Activated CD4-positive, alpha-beta T cell treated with anti-CD3 and anti-CD28 coated beads for 36 hours (primary cell): Measurements from ENCODE around the gene LRP8. TPM values are rescaled to one million over a fixed set of nuclear protein-coding genes. Genes with fewer than 3 reads are reported as not detected.

Source experiments
- ATAC-seq: fragments of 200-7000 bp; cut with Tn5 transposase; one replicate; pipeline ENCODE4 v1.10.0; 2021; ENCODE audit warnings: mild to moderate bottlenecking, moderate library complexity
- CTCF ChIA-PET: fragments of 350-600 bp; sonication (Branson Sonifier 250); formaldehyde crosslinking; loops from one replicate; lab custom pipeline; 2021; ENCODE audit warnings: antibody characterized with exemption; lab: Charles Lee
- POLR2A ChIA-PET: fragments of 350-600 bp; sonication (Branson Sonifier 250); formaldehyde crosslinking; loops from one replicate; lab custom pipeline; 2021; ENCODE audit warnings: antibody characterized with exemption, inconsistent platforms; lab: Charles Lee
- DNase-seq: peaks from one replicate; pipeline ENCODE4 v3.0.0-alpha.2; 2020
- H3K27ac Mint-ChIP-seq: one replicate; pipeline ENCODE4 v1.8.0; 2021; ENCODE audit warnings: mixed read lengths
- H3K27me3 Mint-ChIP-seq: one replicate; pipeline ENCODE4 v1.8.0; 2021; ENCODE audit warnings: mixed read lengths
- H3K36me3 Mint-ChIP-seq: one replicate; pipeline ENCODE4 v1.8.0; 2021; ENCODE audit warnings: low read depth, mixed read lengths
- H3K4me1 Mint-ChIP-seq: one replicate; pipeline ENCODE4 v1.8.0; 2021; ENCODE audit warnings: mixed read lengths
- H3K4me3 Mint-ChIP-seq: one replicate; pipeline ENCODE4 v1.8.0; 2021; ENCODE audit warnings: mild to moderate bottlenecking, moderate library complexity, mixed read lengths
- H3K9me3 Mint-ChIP-seq: one replicate; pipeline ENCODE4 v1.8.0; 2021; ENCODE audit warnings: low read depth, mixed read lengths
- intact Hi-C, 2 experiments: fragments of 100-400 bp; cut with DNase I in 1 of 2; cut with micrococcal nuclease in 1 of 2; formaldehyde crosslinking; loops; one replicate each; pipeline versions ENCODE4 v1.14.2 to v1.15.1; 2022 to 2024; cut with DNase I, micrococcal nuclease
- total RNA-seq, 2 experiments: library from RNA; stranded (reverse); gene quantifications; one replicate each; pipeline ENCODE4 v1.2.3, GENCODE V29; 2021

Gene LRP8
- total RNA-seq, 2 experiments from 2014 or later, result 40.6 to 46.5 TPM

DNA sequence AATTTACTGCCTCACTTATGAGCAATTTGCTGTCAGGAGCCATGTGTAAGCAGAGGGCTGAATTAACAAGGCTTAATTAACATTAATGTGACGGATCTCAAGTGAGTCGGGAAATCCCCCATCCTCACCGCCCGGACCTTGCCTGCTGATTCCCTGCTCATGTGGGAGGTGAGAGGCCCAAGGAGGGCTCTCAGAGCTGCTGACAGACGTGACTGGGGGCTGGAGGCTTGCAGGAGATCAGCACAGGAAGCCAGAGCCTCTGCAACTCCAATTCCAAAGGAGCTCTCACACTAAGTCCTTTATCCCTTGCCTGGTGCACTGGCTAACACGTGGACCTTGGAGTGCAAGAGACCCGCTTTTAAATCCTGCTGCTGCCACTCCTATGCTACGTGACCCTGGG, 19.4 kb downstream of the LRP8 start:
- ATAC-seq, result peak; percentile 6
- POLR2A ChIA-PET, result interaction anchor here (0.6 kb wide), 1 partner anchor 17 kb away, joined by 3 read pairs; no protein-coding TSS in a partner anchor
- CTCF ChIA-PET, result no interaction called here
- intact Hi-C loops, result no loop called here
- H3K4me3 Mint-ChIP-seq, result no peak overlapping the region
- H3K9me3 Mint-ChIP-seq, result no peaks in the 10 kb centered on the region
- H3K4me1 Mint-ChIP-seq, result peaks cover 7% of the 10 kb centered on the region
- peak; percentile 30 for DNase-seq
- no peak overlapping the region for H3K27ac Mint-ChIP-seq
- no peaks in the 10 kb centered on the region for H3K27me3 Mint-ChIP-seq
- H3K36me3 Mint-ChIP-seq, result peaks cover 8% of the 10 kb centered on the region

DNA sequence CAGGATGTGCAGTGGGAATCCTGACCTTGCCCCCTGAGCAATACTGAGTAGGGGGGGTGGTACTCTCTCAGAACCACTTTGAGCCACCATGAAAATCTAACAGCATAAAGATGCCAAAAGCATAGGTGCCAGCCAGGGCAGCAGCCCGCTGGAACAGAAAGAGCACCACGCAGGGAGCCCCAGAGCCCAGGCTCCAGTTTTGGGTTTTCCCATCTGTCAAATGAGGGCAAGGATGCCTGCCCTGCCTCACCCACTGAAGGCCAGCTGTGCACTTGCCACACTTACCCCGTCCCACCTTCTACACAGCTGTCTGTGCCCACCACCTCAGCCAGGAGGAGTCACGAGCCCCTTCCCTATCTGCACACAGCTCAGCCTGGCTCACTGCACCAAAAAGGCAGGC, 20.8 kb downstream of the LRP8 start:
- H3K9me3 Mint-ChIP-seq, result no peaks in the 10 kb centered on the region
- no peaks in the 10 kb centered on the region for H3K27me3 Mint-ChIP-seq
- peaks cover 7% of the 10 kb centered on the region for H3K4me1 Mint-ChIP-seq
- DNase-seq, result no peak
- ATAC-seq, result no peak
- CTCF ChIA-PET, result no interaction called here
- POLR2A ChIA-PET, result no interaction called here
- intact Hi-C loops, result no loop called here
- peaks cover 9% of the 10 kb centered on the region for H3K36me3 Mint-ChIP-seq
- H3K27ac Mint-ChIP-seq, result no peak overlapping the region
- no peak overlapping the region for H3K4me3 Mint-ChIP-seq

DNA sequence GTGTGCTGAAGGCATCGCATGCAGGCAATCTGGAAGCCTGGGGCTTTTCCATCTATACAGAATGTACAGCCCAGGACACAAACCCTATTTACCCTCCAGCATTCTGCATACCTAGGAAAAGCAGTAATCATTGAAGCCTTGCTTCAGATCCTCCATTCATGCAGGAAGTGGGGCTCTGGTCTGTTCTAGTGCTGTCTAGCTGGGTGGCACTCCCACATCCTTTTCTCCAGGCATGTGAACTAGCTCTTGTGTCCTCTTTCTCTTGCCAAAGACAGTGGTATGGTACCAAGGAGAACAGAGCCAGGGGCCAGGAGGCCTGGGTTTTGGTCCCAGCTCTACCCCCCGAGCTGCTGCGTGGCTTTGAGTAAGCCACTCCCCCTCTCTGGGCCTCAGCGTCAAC, 21.7 kb downstream of the LRP8 start:
- ChIA-PET POLR2A (interaction anchor here (0.6 kb wide), 1 partner anchor 32 kb away, joined by 3 read pairs; no protein-coding TSS in a partner anchor), CTCF (interaction anchor here (0.9 to 1.0 kb wide), 2 partner anchors 27 to 35 kb away, joined by 3 read pairs; no protein-coding TSS in a partner anchor)
- Mint-ChIP-seq H3K36me3 (peaks cover 9% of the 10 kb centered on the region), H3K27ac (no peak overlapping the region), H3K4me1 (peaks cover 7% of the 10 kb centered on the region), H3K9me3 (no peaks in the 10 kb centered on the region), H3K4me3 (no peak overlapping the region), H3K27me3 (no peaks in the 10 kb centered on the region)
- ATAC-seq (no peak), DNase-seq (no peak)
- intact Hi-C loops, result no loop called here

DNA sequence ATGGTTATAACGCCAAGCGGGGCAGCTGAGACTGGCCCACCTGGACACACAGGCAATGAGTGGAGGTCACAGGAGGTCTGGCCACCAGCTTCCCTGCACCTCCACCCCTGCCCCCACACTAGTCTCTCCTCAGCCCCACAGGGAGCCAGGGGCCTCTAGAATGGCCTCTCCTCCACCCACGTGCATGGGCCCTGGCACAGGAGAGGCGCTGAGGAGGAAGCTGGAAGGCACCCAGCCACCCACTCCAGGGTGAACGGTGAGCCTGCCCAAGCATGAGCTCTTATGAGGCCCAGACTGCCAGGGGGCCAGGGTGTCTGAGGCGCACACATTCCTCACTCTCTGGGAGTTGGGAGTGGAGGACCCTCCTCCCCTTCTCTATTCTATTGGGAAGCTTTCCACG, 22.2 kb downstream of the LRP8 start:
- Mint-ChIP-seq H3K4me1 (peaks cover 7% of the 10 kb centered on the region), H3K27me3 (no peaks in the 10 kb centered on the region), H3K4me3 (no peak overlapping the region), H3K9me3 (no peaks in the 10 kb centered on the region), H3K36me3 (peaks cover 9% of the 10 kb centered on the region), H3K27ac (no peak overlapping the region)
- ChIA-PET POLR2A (no interaction called here), CTCF (interaction anchor here (0.9 to 1.0 kb wide), 2 partner anchors 27 to 34 kb away, joined by 3 read pairs; no protein-coding TSS in a partner anchor)
- no peak for ATAC-seq
- intact Hi-C loops, result no loop called here
- no peak for DNase-seq

DNA sequence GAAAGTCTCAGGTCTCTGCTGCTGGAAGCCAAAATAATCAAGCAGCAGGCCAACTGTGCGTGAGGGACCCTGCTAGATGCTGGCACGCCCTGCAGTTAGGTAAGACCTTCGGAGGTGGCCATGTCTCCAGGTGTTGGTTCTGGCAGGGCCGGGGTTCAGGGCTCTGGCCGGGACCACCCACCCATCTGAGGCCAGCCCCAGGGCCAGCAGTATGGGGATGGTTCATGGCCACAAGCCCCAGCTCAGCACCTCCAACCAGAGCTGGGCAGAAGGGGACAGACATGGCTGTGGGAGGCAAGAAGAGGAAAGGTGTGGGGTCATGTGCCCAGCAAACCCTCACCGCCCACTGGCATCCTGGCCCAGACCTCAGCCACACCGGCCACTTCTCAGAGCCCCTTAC, 23.3 kb downstream of the LRP8 start:
- POLR2A ChIA-PET, result no interaction called here

DNA sequence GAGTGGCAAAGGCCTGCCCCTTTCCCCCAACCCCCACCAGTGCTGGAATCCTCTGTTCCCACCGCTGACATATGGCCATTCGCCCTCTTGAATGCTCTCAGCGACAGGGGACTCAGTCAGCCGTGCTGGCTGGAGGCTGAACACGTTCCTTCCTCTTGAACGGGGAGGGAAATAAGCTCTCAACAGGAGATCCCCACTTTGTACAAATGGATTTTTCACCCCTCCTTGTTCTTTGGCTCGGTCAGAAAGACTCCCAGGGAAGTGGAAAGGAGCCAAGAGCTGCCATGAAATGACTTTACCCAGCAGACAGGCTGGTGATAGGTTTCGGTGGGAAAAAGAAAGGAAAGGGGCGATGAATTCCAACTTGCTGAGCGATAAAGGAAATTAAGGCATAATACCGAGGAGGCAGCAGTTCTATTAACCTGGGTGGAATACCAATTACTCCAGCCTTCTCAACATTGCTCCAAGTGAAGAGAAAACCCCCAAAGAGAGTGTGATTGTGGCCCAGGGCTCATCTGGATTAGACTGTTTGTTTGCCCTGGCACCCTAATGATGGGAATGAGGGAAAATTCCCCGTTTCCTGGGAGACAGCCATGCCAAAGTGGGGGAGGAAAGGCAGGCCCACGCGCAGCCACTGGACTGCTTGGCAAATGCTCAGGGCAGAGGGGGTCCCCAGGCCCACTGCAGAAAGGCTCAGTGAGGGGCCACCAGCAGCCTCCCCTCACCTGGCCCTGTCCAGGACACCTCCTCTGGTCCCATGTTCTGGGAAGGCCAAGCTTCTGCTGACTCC, 23.9 kb downstream of the LRP8 start:
- no peaks in the 10 kb centered on the region for H3K9me3 Mint-ChIP-seq
- intact Hi-C loops, result no loop called here
- no peak overlapping the region for H3K27ac Mint-ChIP-seq
- H3K4me3 Mint-ChIP-seq, result no peak overlapping the region
- peaks cover 5% of the 10 kb centered on the region for H3K4me1 Mint-ChIP-seq
- CTCF ChIA-PET, result no interaction called here
- peaks cover 3% of the 10 kb centered on the region for H3K36me3 Mint-ChIP-seq
- no peak for ATAC-seq
- no peaks in the 10 kb centered on the region for H3K27me3 Mint-ChIP-seq
- POLR2A ChIA-PET, result no interaction called here
- no peak for DNase-seq

More for the DNA sequence above, 23.3 kb downstream of the LRP8 start:
- Mint-ChIP-seq H3K27ac (no peak overlapping the region), H3K4me3 (no peak overlapping the region), H3K36me3 (peaks cover 8% of the 10 kb centered on the region), H3K9me3 (no peaks in the 10 kb centered on the region), H3K27me3 (no peaks in the 10 kb centered on the region), H3K4me1 (peaks cover 7% of the 10 kb centered on the region)
- DNase-seq (no peak), ATAC-seq (no peak)
- CTCF ChIA-PET, result no interaction called here
- intact Hi-C loops, result no loop called here

DNA sequence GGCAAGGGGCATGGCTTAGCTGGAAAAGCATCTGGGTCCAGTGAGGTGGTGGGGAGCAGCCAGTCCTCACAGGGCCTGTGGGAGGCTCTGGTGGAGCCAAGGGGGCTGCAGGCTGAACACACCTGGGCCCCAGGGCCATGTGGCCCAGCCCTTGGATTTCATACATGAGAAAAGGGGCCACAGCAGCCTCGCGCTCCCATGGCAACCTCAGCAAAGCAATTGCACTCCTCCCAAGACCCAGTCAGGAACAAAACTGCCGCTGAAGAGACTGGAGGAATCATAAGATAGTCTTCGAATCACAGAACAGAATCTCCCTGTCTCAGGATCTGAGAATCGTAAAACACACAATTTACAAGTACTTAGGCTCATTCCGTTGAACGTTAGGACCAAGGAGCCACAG, 24.6 kb downstream of the LRP8 start:
- H3K4me3 Mint-ChIP-seq, result no peak overlapping the region
- peaks cover 3% of the 10 kb centered on the region for H3K4me1 Mint-ChIP-seq
- H3K27me3 Mint-ChIP-seq, result no peaks in the 10 kb centered on the region
- DNase-seq (no peak), ATAC-seq (no peak)
- H3K27ac Mint-ChIP-seq, result no peak overlapping the region
- ChIA-PET CTCF (interaction anchor here (1.3 to 1.5 kb wide), 2 partner anchors 11 to 25 kb away, joined by 3 read pairs; no protein-coding TSS in a partner anchor), POLR2A (no interaction called here)
- intact Hi-C loops, result no loop called here
- no peaks in the 10 kb centered on the region for H3K9me3 Mint-ChIP-seq
- H3K36me3 Mint-ChIP-seq, result peaks cover 1% of the 10 kb centered on the region

DNA sequence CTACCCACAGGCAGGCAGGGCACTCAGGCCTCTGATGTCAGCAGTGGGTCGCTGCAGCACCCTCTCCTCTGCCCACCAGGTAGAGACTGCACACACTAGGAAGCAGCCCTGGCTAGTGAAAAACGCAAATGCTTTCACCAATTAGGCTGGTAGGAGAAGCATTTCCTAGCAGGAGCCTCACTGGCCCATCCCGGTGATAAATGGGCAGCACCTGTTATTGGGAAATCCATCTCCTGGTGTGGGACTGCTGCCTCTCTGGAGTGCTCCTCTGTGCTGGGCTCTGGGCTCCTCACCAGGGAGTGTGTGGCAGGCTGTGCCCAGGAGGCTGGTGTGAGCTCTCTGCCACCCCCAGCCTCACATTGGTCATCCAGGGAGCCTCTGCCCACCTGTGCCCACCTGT, 28.6 kb downstream of the LRP8 start:
- Mint-ChIP-seq H3K36me3 (peaks cover 1% of the 10 kb centered on the region), H3K4me3 (no peak overlapping the region), H3K9me3 (no peaks in the 10 kb centered on the region), H3K27me3 (no peaks in the 10 kb centered on the region), H3K4me1 (peaks cover 16% of the 10 kb centered on the region), H3K27ac (no peak overlapping the region)
- ATAC-seq (no peak), DNase-seq (no peak)
- ChIA-PET POLR2A (no interaction called here), CTCF (no interaction called here)
- intact Hi-C loops, result no loop called here

DNA sequence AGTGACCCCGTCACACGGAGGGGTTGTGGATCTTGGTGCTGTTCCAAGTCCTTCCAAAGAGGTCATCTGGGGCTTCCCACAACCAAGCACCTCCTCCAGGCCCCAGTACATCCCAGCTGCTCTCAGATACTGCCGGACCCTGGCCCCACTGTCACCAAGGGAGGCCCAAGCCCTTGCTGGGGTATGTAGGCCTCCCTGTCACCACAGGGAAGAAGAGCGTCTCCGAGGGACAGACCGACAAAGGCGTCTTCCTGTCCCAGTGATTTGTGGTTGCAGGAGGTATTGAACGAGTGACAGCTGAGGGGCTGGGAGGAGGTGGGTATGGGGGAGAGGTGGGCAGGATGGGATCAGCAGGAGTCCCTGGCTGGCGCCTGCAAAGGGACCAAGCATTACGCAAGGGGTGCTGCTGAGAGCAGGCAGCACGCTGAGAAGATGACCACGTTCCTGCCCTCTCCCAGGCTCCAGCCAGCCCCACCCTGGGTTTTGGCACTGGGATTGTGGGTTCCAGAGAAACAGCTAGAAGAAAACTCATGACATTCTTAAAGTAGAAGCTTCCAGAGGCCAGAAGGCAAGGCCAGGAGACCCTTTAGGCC, 29.7 kb downstream of the LRP8 start:
- CTCF ChIA-PET, result interaction anchor here (0.6 to 1.0 kb wide), 2 partner anchors 20 to 1258 kb away, joined by 3 read pairs; no protein-coding TSS in a partner anchor
- no peaks in the 10 kb centered on the region for H3K27me3 Mint-ChIP-seq
- DNase-seq, result no peak
- no peaks in the 10 kb centered on the region for H3K9me3 Mint-ChIP-seq
- intact Hi-C loops, result no loop called here
- ATAC-seq, result no peak
- H3K36me3 Mint-ChIP-seq, result peaks cover 1% of the 10 kb centered on the region
- no peak overlapping the region for H3K27ac Mint-ChIP-seq
- H3K4me3 Mint-ChIP-seq, result no peak overlapping the region
- POLR2A ChIA-PET, result no interaction called here
- peaks cover 27% of the 10 kb centered on the region for H3K4me1 Mint-ChIP-seq

DNA sequence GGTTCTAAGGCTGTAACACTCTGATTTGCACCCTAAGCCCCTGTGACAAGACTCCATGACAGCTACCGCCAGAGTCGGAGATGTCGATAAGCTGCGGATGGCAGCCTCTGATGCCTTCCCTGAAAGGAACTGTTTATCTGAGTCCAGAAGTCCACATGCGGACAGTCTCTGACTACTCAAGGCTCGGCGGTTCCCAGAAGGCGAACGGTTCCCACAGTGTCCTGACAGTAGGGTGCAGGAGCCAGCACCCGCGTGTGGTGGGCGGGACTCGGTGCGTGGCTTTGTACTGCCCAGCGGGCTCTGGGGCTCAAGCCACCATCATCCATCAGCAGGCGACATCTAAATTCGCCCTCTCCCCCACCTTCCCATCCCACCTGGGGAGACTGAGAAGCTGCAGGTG, 30.7 kb downstream of the LRP8 start:
- Mint-ChIP-seq H3K9me3 (no peaks in the 10 kb centered on the region), H3K4me3 (no peak overlapping the region), H3K36me3 (no peaks in the 10 kb centered on the region), H3K4me1 (peaks cover 34% of the 10 kb centered on the region), H3K27me3 (no peaks in the 10 kb centered on the region), H3K27ac (no peak overlapping the region)
- DNase-seq, result no peak
- ChIA-PET POLR2A (no interaction called here), CTCF (interaction anchor here (1.0 kb wide), 1 partner anchor 70 kb away, joined by 4 read pairs; no protein-coding TSS in a partner anchor)
- intact Hi-C loops, result no loop called here
- ATAC-seq, result no peak

DNA sequence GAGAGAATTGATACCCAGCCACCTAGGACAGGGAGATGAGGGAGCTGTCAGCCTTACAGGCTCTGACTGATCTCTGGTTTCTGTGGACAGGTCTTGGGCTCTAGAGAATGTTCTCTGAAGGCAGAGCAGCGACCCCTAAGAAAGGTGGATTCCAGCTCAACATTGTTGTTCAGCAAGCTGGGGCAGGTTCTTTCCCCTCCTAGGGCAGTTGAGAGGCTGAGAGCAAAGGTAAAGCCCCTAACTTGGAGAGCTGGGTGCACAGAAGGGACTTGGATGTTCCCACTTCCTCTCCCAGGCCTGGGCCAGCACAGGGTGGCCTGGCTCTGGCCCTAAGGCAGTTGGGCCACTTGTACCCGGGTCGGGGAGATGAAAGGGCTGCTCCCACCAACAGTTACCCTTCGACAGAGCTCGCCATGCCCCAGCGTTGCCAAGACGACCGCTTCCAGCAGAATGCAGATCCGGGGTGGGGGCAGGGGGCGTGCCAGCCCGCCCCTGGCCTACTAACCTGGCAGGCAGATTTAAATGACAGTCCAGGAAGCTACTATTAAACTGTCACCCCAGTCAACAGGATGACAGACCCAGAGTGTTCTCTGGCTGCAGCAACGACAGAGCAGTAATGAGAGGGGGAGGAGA, 31.6 kb downstream of the LRP8 start:
- DNase-seq (no peak), ATAC-seq (no peak)
- ChIA-PET POLR2A (no interaction called here), CTCF (interaction anchor here (0.7 kb wide), 1 partner anchor 97 kb away, joined by 3 read pairs; no protein-coding TSS in a partner anchor)
- Mint-ChIP-seq H3K4me3 (no peak overlapping the region), H3K4me1 (peaks cover 34% of the 10 kb centered on the region), H3K36me3 (peaks cover 6% of the 10 kb centered on the region), H3K9me3 (no peaks in the 10 kb centered on the region), H3K27ac (no peak overlapping the region), H3K27me3 (no peaks in the 10 kb centered on the region)
- intact Hi-C loops, result no loop called here
